DND-41 (cell line): Measurements from ENCODE around the gene CACNB1.

Experiments used
- ATAC-seq: fragments of 200-7000 bp; cut with Tn5 transposase; 3 replicates; pipeline ENCODE4 v1.9.1; 2021; ENCODE audit warnings: low read depth; ENCODE audit not compliant: insufficient read depth
- DNase-seq: peaks from one replicate; pipeline ENCODE4 v3.0.0-alpha.2; 2020
- H2AFZ ChIP-seq: 2 replicates; pipeline ENCODE4 v1.6.0; 2012; ENCODE audit warnings: low read depth, low read length
- H3K27ac ChIP-seq: 2 replicates; pipeline ENCODE4 v1.5.1; 2012; ENCODE audit warnings: low read length, inconsistent platforms
- H3K27me3 ChIP-seq: fragments of 200-600 bp; sonication (generic); 2 replicates; pipeline ENCODE4 v1.6.0; 2012; ENCODE audit warnings: low read length, mild to moderate bottlenecking, inconsistent platforms; ENCODE audit not compliant: insufficient read depth, poor library complexity
- H3K36me3 ChIP-seq: 2 replicates; pipeline ENCODE4 v1.5.1; 2012; ENCODE audit warnings: low read length, inconsistent platforms; ENCODE audit not compliant: insufficient read depth
- H3K4me1 ChIP-seq: 2 replicates; pipeline ENCODE4 v1.5.1; 2012; ENCODE audit warnings: mild to moderate bottlenecking, low read length; ENCODE audit not compliant: insufficient read depth
- H3K4me2 ChIP-seq: 2 replicates; pipeline ENCODE4 v1.6.0; 2012; ENCODE audit warnings: mild to moderate bottlenecking, moderate library complexity, low read length, inconsistent platforms; ENCODE audit not compliant: insufficient read depth
- H3K4me3 ChIP-seq, 2 experiments: fragments of 200-600 bp in 1 of 2; shearing (Covaris generic) in 1 of 2; 2 replicates each; pipeline ENCODE4 v1.5.1; 2012 to 2016; ENCODE audit warnings: inconsistent platforms in 2 of 2, low read length in 2 of 2, mild to moderate bottlenecking in 2 of 2, low read depth in 1 of 2, moderate library complexity in 1 of 2
- H3K79me2 ChIP-seq: 2 replicates; pipeline ENCODE4 v1.6.0; 2012; ENCODE audit warnings: low read length, inconsistent platforms; ENCODE audit not compliant: insufficient read depth
- H3K9ac ChIP-seq: 2 replicates; pipeline ENCODE4 v1.6.0; 2012; ENCODE audit warnings: low read depth, mild to moderate bottlenecking, inconsistent platforms, low read length, moderate library complexity
- H3K9me3 ChIP-seq: 2 replicates; pipeline ENCODE4 v1.5.1; 2012; ENCODE audit warnings: low read length, moderate library complexity, mild to moderate bottlenecking, inconsistent platforms; ENCODE audit not compliant: insufficient read depth, severe bottlenecking
- H4K20me1 ChIP-seq: 2 replicates; pipeline ENCODE4 v1.6.0; 2012; ENCODE audit warnings: low read length; ENCODE audit not compliant: insufficient read depth
- EZH2 ChIP-seq: IDR thresholded peaks from 3 replicates; pipeline ENCODE4 v1.6.1; 2012; ENCODE audit warnings: borderline replicate concordance, low read depth, mild to moderate bottlenecking, moderate library complexity, low read length, inconsistent platforms; ENCODE audit not compliant: severe bottlenecking
- TF ChIP-seq, protein P1 (sequence below): IDR thresholded peaks from 2 replicates; pipeline ENCODE4 v1.5.1; 2012; ENCODE audit warnings: borderline replicate concordance, low read length, moderate library complexity, mild to moderate bottlenecking; ENCODE audit not compliant: poor library complexity, severe bottlenecking; ENCODE audit errors: extremely low read depth

CACNB1 gene

DNA sequence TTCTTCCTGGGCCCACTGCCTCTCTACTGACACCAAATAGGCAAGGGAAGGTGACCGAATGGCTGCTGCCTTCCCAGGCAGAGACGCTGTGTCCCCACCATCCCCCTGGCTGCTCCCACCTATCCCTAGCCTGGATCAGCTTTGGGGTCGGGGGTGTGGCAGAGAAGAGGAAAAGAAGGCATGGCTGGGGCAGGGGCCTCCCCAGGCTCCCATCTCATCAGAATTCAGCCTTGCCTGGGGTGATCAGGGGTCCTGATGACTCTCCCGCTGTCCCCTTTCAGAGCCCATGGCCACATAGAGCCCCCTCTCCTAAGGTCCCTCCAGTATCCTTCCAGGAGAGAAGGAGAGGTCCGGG is 46.7 kb downstream of the CACNB1 start:
- Histone ChIP-seq H3K9me3 (no peaks in the 10 kb centered on the region), H3K36me3 (no peaks in the 10 kb centered on the region; the same call in 1 of the 2 replicates), H3K79me2 (no peaks in the 10 kb centered on the region), H3K4me1 (peaks cover 33% of the 10 kb centered on the region), H3K9ac (peak overlapping the region; percentile 45; the same call in 1 of the 2 replicates), H3K27ac (no peak overlapping the region), H3K4me3 (0 out of 4 replicates have a peak overlapping the region, but pooled peaks of 1 of the 2 experiments have one; percentile 43), H2AFZ (no peak overlapping the region), H3K4me2 (peak overlapping the region; percentile 100), H4K20me1 (no peaks in the 10 kb centered on the region), H3K27me3 (peaks cover 20% of the 10 kb centered on the region)
- TF ChIP-seq, protein P1, sequence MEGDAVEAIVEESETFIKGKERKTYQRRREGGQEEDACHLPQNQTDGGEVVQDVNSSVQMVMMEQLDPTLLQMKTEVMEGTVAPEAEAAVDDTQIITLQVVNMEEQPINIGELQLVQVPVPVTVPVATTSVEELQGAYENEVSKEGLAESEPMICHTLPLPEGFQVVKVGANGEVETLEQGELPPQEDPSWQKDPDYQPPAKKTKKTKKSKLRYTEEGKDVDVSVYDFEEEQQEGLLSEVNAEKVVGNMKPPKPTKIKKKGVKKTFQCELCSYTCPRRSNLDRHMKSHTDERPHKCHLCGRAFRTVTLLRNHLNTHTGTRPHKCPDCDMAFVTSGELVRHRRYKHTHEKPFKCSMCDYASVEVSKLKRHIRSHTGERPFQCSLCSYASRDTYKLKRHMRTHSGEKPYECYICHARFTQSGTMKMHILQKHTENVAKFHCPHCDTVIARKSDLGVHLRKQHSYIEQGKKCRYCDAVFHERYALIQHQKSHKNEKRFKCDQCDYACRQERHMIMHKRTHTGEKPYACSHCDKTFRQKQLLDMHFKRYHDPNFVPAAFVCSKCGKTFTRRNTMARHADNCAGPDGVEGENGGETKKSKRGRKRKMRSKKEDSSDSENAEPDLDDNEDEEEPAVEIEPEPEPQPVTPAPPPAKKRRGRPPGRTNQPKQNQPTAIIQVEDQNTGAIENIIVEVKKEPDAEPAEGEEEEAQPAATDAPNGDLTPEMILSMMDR: no peak
- no peak for TF ChIP-seq EZH2
- DNase-seq (no peak), ATAC-seq (no peak)

DNA sequence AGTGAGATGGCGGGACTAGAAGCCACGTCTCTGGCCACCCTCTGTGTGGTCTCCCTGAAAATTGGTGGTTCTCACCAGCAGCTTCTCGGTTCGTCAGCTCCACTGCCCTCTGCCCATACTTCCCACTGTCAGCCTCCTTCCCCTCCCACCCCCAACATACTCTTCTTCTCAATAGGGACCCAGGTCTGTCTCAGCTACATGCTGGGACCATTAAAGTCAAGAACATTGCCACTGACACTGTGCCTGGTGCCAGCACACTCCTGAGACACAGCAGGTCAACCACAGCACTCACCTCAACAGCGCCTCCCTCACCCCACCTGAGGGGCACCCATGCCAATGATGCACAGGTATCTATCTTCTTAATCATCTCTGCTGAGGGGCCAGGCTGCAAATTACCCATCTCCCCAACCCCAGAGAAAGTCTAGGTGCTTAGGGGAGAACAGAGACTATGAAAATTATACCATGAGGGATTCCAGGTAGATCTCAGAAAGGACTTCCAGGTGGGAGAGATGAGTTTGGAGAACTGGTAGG is 47.3 kb downstream of the CACNB1 start:
- H3K27ac ChIP-seq: no peak overlapping the region
- no peaks in the 10 kb centered on the region for H3K9me3 ChIP-seq
- H3K9ac ChIP-seq: no peak overlapping the region
- no peak overlapping the region for H2AFZ ChIP-seq
- H4K20me1 ChIP-seq: no peaks in the 10 kb centered on the region
- H3K4me2 ChIP-seq: no peak overlapping the region
- peaks cover 20% of the 10 kb centered on the region for H3K27me3 ChIP-seq
- no peak overlapping the region for H3K4me3 ChIP-seq
- no peak for TF ChIP-seq EZH2
- TF ChIP-seq, protein P1: no peak
- DNase-seq: no peak
- no peaks in the 10 kb centered on the region for H3K79me2 ChIP-seq
- no peak for ATAC-seq
- H3K4me1 ChIP-seq: peaks cover 33% of the 10 kb centered on the region
- H3K36me3 ChIP-seq: no peaks in the 10 kb centered on the region; the same call in 1 of the 2 replicates

DNA sequence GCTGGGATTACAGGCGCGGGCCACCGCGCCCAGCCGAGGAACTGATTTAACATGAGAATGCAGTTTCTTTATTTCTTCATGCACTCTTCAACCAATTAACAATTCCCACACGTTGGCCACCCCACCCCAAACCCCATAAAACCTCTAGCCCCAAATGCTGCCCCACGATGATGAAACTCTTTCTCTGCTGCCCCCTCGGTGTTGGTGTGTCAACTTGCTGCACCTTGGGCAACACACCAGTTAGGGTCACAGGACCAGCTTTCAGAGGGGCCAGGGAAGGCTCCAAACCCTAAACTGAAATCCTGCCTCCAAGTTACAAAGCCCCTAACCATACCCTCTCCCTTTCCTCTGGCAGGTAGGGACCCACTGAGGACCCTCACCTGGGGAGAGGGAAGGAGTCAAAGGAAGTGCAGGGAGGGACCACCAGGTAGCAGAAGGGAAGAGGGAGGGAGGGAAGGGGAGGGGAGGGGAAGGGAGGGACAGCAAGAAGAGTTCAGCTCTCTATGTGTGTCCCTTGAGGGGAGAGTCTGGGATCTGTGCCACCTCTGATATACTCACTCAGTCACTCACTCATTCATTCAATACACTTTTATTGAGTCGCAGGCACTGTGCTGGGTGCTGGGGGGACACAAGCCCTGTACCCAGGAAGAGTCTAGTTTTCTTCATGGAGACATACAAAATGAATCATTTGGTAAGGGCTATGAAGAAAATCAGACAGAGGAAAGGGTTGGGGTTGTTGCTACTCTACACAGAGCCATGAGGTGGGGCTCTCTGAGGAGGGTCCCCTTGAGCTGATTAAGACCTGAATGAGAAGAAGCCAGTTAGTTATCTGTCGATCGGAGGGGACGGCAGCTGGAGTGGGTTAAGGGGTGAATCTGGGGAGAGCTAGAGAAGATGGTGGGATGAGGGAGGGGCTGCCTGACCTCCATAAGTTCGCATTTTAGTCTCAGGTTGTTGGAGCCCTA is 50.0 kb downstream of the CACNB1 start:
- no peaks in the 10 kb centered on the region for H3K9me3 ChIP-seq
- DNase-seq: no peak
- TF ChIP-seq EZH2: no peak

DNA sequence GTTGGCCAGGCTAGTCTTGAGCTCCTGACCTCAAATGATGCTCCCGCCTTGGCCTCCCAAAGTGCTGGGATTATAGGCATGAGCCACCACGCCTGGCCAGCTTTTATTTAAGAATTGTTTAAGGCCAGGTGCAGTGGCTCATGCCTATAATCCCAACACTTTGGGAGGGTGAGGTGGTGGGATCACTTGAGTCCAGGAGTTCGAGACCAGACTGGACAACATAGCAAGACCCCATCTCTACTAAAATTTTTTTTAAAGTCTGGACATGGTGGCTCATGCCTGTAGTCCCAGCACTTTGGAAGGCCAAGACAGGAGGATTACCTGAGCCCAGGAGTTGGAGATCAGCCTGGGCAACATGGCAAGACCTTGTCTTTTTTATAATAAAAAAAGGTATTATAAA is 51.2 kb downstream of the CACNB1 start:
- H3K27ac ChIP-seq: no peak overlapping the region
- H3K27me3 ChIP-seq: peaks cover 19% of the 10 kb centered on the region
- no peaks in the 10 kb centered on the region for H3K36me3 ChIP-seq
- H3K9ac ChIP-seq: no peak overlapping the region
- ATAC-seq (no peak), DNase-seq (no peak)
- no peaks in the 10 kb centered on the region for H3K79me2 ChIP-seq
- no peak overlapping the region for H2AFZ ChIP-seq
- no peaks in the 10 kb centered on the region for H4K20me1 ChIP-seq
- no peaks in the 10 kb centered on the region for H3K9me3 ChIP-seq
- TF ChIP-seq EZH2: no peak
- TF ChIP-seq, protein P1: no peak
- no peak overlapping the region for H3K4me3 ChIP-seq
- H3K4me1 ChIP-seq: peaks cover 5% of the 10 kb centered on the region
- H3K4me2 ChIP-seq: no peak overlapping the region

More for the DNA sequence above, 50.0 kb downstream of the CACNB1 start:
- H3K9ac ChIP-seq: no peak overlapping the region
- peaks cover 20% of the 10 kb centered on the region for H3K27me3 ChIP-seq
- no peak overlapping the region for H3K4me2 ChIP-seq
- no peak for ATAC-seq
- no peaks in the 10 kb centered on the region for H4K20me1 ChIP-seq
- peaks cover 15% of the 10 kb centered on the region for H3K4me1 ChIP-seq
- H3K4me3 ChIP-seq: no peak overlapping the region
- no peak overlapping the region for H3K27ac ChIP-seq
- H2AFZ ChIP-seq: no peak overlapping the region
- no peaks in the 10 kb centered on the region for H3K36me3 ChIP-seq
- H3K79me2 ChIP-seq: no peaks in the 10 kb centered on the region
